ENCODE data around the gene GLI2.

The GLI2 gene

DNA sequence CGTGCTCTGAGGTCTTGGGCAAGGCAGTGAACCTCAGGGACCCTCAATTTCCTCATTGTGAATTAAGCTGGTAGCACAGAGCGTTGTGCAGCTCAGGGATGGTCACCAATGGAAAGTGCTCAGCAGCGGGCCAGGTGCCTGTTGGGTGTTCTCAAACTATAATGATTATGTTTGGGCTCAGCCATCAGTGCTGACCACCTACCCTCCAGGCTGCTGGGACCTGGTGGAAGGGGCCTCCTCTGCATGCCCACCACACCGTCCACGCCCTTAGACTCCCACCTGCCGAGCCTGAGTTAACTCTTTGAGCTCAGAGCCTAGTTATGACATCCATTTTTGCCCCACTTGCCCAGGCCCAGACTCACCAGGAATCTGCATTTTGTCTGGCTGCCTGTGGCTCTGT, 35.0 kb downstream of the GLI2 start:
- no peak overlapping the region for H3K4me3 ChIP-seq (ENCODE audit: low read length)
- no peak for DNase-seq (ENCODE audit: low read depth)
- no peak for TF ChIP-seq CTCF (conservative IDR thresholded peaks at IDR 0.05; ENCODE audit: low read depth, low read length)

DNA sequence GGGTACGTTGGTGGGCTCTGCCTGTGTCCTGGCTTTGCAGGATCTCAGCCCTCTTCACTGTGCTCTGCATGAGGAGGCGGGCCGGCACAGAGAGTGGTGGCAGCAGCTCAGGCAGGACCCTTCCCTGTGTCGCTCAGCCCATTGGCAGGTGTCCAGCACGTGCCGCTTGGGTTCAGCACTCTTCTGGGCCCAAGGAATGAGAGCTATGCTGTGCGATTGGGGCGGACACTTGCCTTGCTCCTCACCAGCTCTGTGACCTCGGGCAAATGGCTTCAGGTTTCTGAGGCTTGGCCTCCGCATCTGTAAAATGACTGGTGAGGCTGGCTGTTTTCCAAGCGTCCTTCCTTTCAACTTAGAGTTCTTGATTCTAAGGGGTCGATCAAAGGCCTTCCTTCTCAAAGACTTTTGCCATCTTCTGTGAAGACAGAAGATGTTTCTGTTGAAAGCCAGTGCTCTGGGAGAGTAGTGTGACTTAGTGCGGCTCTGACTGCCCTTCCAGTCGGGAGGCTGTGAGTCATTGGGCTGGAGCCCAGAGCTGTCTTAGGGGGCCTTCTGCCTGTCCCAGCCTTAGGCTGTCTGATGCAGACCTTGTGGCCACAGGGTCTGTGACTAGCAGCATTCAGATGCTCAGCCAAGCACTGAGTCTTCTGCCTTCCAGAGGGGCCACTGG, 35.6 kb downstream of the GLI2 start:
- TF ChIP-seq CTCF (conservative IDR thresholded peaks at IDR 0.05; ENCODE audit: low read depth, low read length), result no peak
- no peak overlapping the region for H3K4me3 ChIP-seq (ENCODE audit: low read length)
- DNase-seq (ENCODE audit: low read depth), result peak; percentile 52

- TF ChIP-seq CTCF (conservative IDR thresholded peaks at IDR 0.05; ENCODE audit: low read depth, low read length), result no peak
- DNase-seq (ENCODE audit: low read depth), result no peak
- no peak overlapping the region for H3K4me3 ChIP-seq (ENCODE audit: low read length)
These were observed 36.1 kb downstream of the GLI2 start for GRCh38 chr2:120771781-120772208.

DNA sequence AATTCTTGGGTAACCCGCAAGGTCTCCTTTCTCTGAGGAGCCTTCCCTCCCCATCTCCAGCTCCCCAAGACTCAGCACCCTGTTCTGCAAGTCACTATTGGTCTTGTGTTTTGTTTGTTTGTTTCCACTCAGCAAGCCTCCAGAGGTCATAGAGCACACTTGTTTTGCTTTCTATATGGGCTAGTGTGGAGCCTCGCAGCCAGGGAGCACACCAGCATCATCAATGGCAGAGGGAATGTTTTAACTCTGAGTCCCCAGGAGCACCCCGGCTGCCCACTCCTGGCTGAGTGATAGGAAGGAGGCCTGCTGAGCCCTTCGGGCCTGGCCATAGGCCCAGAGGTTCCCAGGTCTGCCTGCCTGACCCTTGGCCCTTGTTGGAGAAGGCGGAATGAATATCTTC, 36.6 kb downstream of the GLI2 start:
- DNase-seq (ENCODE audit: low read depth), result no peak
- no peak for TF ChIP-seq CTCF (conservative IDR thresholded peaks at IDR 0.05; ENCODE audit: low read depth, low read length)
- no peak overlapping the region for H3K4me3 ChIP-seq (ENCODE audit: low read length)

DNA sequence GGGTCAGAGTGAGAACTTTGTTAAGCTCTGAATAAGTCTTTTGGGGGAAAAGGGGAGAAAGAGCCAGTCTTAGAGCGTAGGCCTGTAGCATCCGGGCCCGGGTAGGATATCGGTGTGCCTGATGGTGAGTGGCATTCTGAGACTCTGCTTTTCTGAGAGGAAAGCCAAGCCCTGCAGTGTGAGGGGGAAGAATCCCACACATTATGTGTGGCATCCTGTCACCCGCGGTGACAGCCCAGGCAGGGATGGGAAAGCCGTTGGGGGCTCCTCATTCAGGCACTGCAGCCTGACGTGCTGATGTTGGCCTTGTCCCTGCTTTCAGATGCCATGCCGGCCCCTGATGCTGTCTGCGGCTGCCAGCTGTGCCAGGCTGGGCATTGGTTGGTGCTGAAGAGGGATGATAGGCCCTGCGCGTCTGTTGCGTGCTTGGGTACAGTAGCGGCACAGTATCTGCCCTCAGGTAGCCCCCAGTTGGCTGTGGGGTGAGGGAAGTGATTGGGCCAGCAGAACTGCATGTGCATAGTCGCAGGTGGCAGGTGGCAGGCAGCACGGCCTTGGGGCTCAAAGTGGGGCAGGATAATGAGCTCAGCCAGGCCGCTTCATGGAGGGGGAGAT, 37.6 kb downstream of the GLI2 start:
- H3K4me3 ChIP-seq (ENCODE audit: low read length), result no peak overlapping the region
- no peak for TF ChIP-seq CTCF (conservative IDR thresholded peaks at IDR 0.05; ENCODE audit: low read depth, low read length)
- no peak for DNase-seq (ENCODE audit: low read depth)

DNA sequence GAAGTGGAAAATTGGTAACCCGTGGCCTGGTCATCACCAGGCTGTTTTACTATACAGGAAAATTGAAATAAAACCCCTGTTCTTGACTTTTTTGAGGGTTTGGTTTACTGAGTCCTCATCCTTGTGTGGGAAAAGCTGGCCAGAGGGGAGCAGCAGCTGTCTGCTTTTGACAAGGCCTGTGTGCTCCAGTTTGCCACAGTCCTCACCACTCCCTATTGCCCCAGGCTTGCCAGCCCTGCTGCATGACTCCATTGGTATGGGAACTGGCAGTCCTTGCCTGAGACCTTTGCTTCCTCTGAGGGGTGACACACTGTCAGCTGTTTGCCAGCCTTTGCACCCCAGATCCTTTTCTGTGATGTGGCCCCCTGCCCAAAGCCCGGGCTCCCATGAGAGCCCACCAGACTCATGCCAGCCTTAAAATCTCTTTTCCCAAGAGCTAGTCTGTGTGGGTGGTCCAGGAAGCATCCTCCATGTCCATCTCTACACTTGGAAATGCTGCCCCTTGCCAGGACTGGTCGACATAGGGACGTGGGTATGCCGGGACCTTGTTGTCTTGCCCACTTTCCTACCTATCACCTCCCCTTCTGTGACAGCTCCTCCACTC, 39.0 kb downstream of the GLI2 start:
- no peak overlapping the region for H3K4me3 ChIP-seq (ENCODE audit: low read length)
- no peak for TF ChIP-seq CTCF (conservative IDR thresholded peaks at IDR 0.05; ENCODE audit: low read depth, low read length)
- no peak for DNase-seq (ENCODE audit: low read depth)

GRCh38 chr2:120775194-120775593, 39.5 kb downstream of the GLI2 start:
- DNase-seq (ENCODE audit: low read depth), result no peak
- no peak overlapping the region for H3K4me3 ChIP-seq (ENCODE audit: low read length)
- no peak for TF ChIP-seq CTCF (conservative IDR thresholded peaks at IDR 0.05; ENCODE audit: low read depth, low read length)

All from retinal pigment epithelial cell (primary cell).